Testis (tissue), 2 donors: ENCODE measurements around the gene ST6GALNAC2.
"Not testable (repeated sequence)": the region's sequence is repeated elsewhere in the genome, so short reads cannot be mapped to it uniquely, and the experiment has no call there.

Experiments used
- POLR2A ChIP-seq: fragments of 450-650 bp; IDR thresholded peaks from one replicate; pipeline ENCODE4 v1.6.1; 2017; ENCODE audit warnings: antibody characterized with exemption, mild to moderate bottlenecking, moderate library complexity
- TF ChIP-seq, protein P1 (sequence below), 3 experiments: fragments of 450-650 bp in 2 of 3; fragments of 200-600 bp in 1 of 3; sonication (generic) in 1 of 3; IDR thresholded peaks; one replicate each; pipeline ENCODE4 v1.5.1; 2016 to 2019; ENCODE audit warnings: antibody characterized with exemption in 3 of 3, mild to moderate bottlenecking in 2 of 3, moderate library complexity in 1 of 3

DNA sequence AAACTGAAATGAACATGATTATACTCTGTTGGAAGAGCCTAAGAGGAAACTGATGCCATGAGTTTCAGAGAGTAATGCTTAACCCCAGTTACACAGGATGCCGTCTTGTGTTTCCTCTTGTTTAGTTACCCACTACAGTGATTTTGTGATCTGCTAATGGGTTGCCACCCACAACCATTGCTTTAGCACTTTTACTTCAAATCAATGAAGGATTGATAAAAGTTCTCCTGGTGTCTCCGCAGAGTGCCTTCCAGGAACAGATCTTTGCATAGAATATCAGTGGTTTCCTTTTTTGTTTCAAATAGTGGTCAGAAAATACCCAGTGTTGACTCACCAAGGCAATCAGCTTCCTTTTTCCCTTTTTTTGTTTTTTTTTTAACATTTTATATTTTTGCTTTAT is 22.3 kb downstream of the ST6GALNAC2 start:
- TF ChIP-seq, protein P1, sequence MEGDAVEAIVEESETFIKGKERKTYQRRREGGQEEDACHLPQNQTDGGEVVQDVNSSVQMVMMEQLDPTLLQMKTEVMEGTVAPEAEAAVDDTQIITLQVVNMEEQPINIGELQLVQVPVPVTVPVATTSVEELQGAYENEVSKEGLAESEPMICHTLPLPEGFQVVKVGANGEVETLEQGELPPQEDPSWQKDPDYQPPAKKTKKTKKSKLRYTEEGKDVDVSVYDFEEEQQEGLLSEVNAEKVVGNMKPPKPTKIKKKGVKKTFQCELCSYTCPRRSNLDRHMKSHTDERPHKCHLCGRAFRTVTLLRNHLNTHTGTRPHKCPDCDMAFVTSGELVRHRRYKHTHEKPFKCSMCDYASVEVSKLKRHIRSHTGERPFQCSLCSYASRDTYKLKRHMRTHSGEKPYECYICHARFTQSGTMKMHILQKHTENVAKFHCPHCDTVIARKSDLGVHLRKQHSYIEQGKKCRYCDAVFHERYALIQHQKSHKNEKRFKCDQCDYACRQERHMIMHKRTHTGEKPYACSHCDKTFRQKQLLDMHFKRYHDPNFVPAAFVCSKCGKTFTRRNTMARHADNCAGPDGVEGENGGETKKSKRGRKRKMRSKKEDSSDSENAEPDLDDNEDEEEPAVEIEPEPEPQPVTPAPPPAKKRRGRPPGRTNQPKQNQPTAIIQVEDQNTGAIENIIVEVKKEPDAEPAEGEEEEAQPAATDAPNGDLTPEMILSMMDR (IDR thresholded peaks at IDR 0.05): not testable (repeated sequence)
- TF ChIP-seq POLR2A: not testable (repeated sequence)
